ENCODE data around the gene SETBP1.

The SETBP1 gene

GRCh38 chr18:44916429-44917207 lies 235.9 kb downstream of the SETBP1 start:
- DNase-seq: no peak

- DNase-seq: no peak
Measured at GRCh38 chr18:44917216-44918141, 236.8 kb downstream of the SETBP1 start.

DNA sequence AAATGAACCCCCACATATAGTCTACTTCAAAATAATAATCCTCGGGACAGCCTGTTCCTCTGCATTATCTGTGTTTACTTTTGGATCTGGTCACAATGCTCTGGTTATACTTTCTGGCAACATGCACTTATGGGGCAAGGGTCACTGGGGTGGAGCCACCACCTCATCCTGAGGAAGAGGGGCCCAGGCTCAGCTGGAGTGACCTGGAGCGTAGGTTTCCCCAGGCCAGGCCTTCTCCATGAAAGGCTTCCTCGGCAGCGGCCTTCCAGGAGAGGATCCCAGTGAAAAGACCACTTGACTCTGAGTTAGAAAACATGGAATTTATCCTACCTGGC lies 237.4 kb downstream of the SETBP1 start:
- DNase-seq: no peak

GRCh38 chr18:44920441-44920840 lies 239.8 kb downstream of the SETBP1 start:
- DNase-seq: no peak

DNA sequence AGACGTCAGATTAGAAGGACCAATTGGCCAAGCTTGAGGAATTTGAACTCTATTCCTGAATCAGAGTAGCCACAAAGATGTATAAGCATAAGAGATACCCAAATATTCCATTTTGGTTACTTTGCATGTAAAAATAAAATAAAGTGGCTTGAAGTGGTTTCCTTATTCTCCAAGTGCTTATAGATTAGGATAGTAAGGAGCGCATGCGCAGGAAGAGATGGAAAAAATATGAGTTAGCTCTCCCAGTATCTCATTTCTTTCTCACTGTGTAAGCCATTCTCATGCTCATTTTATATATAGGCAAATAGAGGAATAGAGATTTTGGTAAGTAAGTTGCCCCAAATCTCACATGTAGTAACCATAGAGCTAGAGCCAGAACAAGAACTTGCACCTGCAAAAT lies 241.3 kb downstream of the SETBP1 start:
- no peak for DNase-seq

DNA sequence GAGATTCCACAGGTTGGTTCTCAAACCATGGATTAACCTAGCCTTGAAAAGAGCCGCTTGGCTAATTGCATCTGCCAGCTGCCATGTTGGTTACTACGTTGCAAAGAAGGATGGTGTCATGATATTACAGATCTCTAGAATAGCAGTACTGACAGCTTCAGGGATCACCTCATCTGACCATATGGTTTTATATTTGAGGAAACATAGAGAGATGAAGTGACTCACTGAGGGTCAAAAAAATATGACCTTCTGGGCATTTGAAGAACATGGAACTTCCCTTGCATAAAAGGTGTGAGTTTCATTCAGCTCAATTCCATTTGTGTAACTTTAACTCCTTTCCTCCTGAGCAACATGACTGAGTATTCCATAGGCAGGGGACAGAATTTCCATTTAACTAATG lies 242.3 kb downstream of the SETBP1 start:
- no peak for DNase-seq

GRCh38 chr18:44924785-44925499 lies 244.3 kb downstream of the SETBP1 start:
- DNase-seq: no peak

GRCh38 chr18:44927127-44927849 lies 246.6 kb downstream of the SETBP1 start:
- DNase-seq: no peak

DNA sequence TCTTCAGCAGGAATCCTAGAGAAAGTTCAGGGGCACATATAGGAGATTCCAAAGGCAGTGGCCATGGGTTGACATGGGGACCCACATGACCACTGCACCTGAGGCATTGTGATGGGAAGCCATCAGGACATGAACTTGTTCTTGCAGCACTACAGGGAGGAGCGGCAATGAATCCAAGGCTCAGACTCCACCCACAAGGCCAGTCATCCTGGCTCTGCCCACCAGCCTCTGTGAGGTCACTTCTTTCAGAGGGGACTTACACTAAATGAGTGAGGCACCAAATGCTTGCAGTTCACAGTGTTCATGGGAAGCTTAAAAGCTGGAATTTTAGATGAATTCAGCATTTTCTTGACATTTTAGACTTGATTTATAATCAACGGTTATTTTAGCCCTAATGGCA lies 254.2 kb downstream of the SETBP1 start:
- no peak for DNase-seq

- no peak for DNase-seq
Measured at GRCh38 chr18:44935455-44935854, 254.8 kb downstream of the SETBP1 start.

DNA sequence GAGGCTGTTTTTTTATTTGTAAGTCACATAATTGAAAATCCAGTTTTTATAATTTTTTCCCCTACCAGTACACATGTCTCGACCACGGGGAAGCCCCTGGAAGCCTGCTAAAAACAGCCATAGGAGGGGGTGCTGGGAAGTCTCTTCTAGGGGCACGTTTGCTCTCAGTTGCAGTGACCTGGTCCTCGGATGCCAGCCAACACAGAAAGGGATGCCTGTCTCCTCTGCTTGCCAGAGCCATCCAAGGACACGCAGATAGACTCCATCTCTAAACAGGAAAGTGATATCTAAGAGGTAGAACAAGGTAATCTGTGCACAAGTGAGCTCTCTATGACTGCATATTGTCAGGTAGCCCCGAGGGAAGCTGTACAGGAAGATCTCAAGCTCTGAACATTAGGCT lies 255.8 kb downstream of the SETBP1 start:
- DNase-seq: no peak

- no peak for DNase-seq
Measured at GRCh38 chr18:44937960-44938719, 257.5 kb downstream of the SETBP1 start.

GRCh38 chr18:44938720-44939665 lies 258.3 kb downstream of the SETBP1 start:
- no peak for DNase-seq

DNA sequence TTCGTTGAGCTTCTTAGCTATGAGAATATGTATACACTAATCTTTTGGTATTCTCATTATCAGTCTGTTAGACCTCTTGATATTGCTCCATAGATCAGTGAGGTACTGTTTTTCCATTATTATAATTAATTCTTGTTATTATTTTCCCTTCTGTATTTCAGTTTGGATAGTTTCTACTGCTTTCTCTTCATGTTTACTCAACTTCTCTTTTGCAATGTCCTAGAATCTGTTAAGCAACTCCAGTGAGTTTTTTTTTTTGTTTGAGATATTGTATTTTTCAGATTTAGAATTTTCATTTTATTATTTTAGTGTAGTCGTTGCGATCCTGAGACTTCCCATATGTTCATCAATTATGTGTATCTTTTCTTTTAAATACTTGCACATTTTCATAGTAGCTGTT lies 260.8 kb downstream of the SETBP1 start:
- no peak for DNase-seq

DNA sequence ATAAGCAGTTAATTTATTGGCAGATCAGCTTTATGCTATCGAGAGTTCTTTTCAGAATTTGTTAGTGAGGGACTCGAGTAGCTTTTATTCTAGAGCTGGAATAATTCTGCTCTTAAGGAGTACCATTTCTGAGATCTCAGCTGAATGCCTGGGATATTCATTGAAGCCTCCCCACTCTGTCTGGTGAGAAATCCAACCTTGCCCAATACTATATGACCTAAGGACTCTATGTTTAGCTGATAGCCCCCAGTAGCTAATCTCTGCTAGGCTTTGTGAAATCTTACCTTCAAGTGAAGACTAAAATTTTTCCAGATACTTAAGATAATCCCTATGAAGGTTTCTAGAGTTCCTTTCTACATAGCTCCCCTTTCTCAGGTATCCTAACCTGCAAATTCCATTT lies 261.4 kb downstream of the SETBP1 start:
- no peak for DNase-seq

DNA sequence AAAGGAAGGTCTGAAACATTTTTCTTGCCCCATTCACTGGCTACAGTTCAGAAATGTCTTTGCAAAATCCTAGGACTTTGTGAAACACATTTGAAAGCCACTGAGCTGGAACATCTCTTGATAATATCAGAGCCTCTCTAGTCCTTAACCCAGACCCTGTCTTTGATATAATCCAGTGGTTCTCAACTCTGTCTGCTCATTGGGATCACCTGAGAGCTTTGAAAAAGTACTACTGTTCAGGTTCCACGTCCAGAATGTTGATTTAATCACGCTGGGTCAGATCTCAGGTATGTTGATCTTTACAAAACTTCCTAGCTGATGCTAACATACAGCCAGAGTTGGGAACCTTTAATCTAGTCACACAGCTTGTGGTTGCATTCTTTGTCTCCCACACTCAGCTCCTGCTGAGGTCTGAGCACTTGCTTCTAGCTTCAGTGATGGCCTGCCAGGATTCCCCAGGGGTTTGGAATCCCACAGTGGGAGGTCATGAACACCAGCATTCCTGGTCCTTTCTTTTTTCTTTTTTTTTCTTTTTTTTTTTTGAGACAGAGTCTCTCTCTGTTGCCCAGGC lies 262.7 kb downstream of the SETBP1 start:
- DNase-seq: no peak

DNA sequence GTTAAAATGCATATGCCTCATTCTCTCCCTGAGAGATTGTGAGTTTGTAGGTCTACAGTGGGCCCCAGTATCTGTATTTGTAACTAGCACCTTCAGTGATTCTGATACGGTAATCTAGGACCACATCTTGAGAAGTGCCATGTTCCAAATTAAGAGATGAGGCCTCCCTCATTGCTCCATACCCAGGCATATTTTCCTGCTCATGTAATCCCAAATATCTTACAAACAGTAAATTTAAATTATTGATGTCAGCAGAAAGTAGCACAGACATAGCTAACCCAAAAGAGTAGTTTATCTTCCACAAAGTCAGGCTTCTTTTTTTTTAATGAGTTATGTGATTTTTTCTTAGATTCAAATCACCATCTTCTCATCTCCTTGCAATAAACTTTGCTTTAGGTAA lies 263.8 kb downstream of the SETBP1 start:
- no peak for DNase-seq

DNA sequence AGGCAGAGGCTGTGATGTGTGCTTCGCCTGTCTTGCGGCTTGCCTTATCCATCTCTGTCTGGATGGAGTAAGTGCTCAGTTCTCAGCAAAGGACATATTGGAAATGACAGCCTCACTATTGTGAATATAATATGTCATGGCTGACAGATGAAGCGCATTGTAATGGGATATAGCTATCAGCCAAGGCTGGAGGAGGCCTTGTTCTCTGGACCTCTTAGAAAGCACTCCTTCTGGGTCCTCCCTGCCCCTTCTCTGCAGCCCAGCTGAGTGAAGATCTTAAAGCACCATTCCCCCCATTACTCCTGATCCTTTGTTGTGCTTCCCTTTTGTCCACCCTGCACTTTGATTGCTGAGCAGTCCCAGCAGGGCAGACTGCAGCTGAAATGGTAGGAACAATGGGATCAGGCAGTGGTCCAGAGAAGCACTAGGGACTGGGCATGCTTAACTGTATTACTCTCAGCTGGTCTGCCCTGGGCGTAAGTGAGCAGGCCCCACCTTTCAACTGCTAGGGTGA lies 265.3 kb downstream of the SETBP1 start:
- no peak for DNase-seq

DNA sequence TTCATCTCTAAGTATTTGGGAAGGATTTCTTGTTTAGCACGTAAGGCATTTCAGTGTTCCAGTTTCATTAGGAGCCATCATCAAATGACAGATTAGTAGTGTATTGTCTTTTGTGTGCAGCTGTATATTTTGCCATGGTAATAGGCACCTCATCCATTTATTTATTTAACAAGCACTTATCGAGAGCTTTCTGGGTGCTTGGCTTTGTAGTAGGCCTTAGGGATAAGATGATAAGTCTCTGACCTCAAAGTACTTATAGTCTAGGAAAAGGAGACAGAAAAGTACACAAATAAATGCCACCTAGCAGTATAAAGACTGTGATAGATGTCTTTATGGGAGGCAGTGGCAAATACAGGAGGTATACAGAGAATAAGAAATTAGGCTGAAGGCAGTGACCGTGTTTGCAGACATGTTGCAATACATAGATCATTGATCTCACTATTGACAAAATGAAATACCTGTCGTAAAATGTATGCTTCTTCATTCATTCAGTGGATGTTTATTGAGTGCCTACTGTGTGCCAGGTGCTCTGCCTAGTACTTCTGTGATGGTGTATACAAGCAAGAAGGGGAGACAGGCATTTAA lies 265.9 kb downstream of the SETBP1 start:
- no peak for DNase-seq

DNA sequence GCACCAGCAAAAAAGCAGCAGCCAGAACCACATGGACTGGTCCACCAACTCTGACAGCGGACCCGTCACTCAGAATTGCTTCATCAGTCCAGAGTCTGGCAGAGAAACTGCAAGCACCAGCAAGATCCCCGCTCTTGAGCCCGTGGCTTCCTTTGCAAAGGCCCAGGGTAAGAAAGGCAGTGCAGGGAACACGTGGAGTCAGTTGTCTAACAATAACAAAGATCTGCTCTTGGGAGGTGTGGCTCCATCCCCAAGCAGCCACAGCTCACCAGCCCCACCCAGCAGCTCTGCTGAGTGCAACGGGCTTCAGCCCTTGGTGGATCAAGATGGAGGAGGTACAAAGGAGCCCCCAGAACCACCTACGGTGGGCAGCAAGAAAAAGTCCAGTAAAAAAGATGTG lies 269.3 kb downstream of the SETBP1 start:
- DNase-seq: no peak
